Stomach (tissue), 4 donors: ENCODE data around the gene NME4.

ENCODE experiments used
- POLR2A ChIP-seq, 4 donors: fragments of 450-650 bp; IDR thresholded peaks; one replicate each; pipeline ENCODE4 v1.6.1; 2016; ENCODE audit warnings: antibody characterized with exemption in 4 of 4, control low read depth in 2 of 4, mild to moderate bottlenecking in 1 of 4, moderate library complexity in 1 of 4
- POLR2AphosphoS5 ChIP-seq, 3 donors: sonication (generic); formaldehyde crosslinking; IDR thresholded peaks; one replicate each; pipeline ENCODE4 v1.6.1; 2016; ENCODE audit warnings: antibody characterized with exemption in 3 of 3
- TF ChIP-seq, protein P1 (sequence below), 7 experiments: fragments of 450-650 bp in 4 of 7; fragments of 200-600 bp in 3 of 7; sonication (generic) in 3 of 7; IDR thresholded peaks; one replicate each; pipeline ENCODE4 v1.5.1; 2016 to 2019; ENCODE audit warnings: antibody characterized with exemption in 7 of 7, control low read depth in 2 of 7, mild to moderate bottlenecking in 1 of 7

GRCh38 chr16:425082-425718 is 28.2 kb downstream of the NME4 start, which contains the start of gene RAB11FIP3:
- TF ChIP-seq, protein P1, sequence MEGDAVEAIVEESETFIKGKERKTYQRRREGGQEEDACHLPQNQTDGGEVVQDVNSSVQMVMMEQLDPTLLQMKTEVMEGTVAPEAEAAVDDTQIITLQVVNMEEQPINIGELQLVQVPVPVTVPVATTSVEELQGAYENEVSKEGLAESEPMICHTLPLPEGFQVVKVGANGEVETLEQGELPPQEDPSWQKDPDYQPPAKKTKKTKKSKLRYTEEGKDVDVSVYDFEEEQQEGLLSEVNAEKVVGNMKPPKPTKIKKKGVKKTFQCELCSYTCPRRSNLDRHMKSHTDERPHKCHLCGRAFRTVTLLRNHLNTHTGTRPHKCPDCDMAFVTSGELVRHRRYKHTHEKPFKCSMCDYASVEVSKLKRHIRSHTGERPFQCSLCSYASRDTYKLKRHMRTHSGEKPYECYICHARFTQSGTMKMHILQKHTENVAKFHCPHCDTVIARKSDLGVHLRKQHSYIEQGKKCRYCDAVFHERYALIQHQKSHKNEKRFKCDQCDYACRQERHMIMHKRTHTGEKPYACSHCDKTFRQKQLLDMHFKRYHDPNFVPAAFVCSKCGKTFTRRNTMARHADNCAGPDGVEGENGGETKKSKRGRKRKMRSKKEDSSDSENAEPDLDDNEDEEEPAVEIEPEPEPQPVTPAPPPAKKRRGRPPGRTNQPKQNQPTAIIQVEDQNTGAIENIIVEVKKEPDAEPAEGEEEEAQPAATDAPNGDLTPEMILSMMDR (IDR thresholded peaks at IDR 0.05): peak in 1 of 7 experiments; percentile 6
- TF ChIP-seq POLR2A (IDR thresholded peaks at IDR 0.05) (peak in 1 of 4 donors; percentile 16), POLR2AphosphoS5 (IDR thresholded peaks at IDR 0.05) (peak; percentile 20 to 85 (median 78))
